ENCODE results near the gene BOC.

DNA sequence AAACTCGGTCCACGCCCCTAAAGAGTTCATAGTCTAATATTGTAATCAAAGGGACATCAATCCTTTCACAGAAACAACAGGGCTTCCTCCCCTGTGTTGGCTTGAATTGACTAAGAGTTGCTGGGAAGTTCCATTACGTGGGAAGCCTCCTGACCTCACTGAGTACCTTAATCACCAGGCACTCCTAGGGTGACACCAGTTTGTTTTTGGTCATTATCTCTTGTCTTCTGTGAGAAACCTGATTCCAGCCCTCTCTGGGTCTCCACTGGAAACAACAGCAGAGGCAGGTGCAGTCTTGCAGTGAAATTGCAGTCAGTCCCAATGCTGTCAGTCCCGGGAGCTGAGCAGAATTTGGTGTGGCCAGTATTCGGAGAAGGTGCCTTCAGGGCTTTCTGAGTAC lies 55.4 kb downstream of the BOC start:
- TF ChIP-seq, protein P1, sequence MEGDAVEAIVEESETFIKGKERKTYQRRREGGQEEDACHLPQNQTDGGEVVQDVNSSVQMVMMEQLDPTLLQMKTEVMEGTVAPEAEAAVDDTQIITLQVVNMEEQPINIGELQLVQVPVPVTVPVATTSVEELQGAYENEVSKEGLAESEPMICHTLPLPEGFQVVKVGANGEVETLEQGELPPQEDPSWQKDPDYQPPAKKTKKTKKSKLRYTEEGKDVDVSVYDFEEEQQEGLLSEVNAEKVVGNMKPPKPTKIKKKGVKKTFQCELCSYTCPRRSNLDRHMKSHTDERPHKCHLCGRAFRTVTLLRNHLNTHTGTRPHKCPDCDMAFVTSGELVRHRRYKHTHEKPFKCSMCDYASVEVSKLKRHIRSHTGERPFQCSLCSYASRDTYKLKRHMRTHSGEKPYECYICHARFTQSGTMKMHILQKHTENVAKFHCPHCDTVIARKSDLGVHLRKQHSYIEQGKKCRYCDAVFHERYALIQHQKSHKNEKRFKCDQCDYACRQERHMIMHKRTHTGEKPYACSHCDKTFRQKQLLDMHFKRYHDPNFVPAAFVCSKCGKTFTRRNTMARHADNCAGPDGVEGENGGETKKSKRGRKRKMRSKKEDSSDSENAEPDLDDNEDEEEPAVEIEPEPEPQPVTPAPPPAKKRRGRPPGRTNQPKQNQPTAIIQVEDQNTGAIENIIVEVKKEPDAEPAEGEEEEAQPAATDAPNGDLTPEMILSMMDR (conservative IDR thresholded peaks at IDR 0.05; ENCODE audit: low read depth in 2 of 2): no peak
- TF ChIP-seq POLR2AphosphoS5 (IDR thresholded peaks at IDR 0.05; ENCODE audit: low read depth) (no peak), ZNF114 (CRISPR knock-in tag; IDR thresholded peaks at IDR 0.05) (no peak), EZH2phosphoT487 (IDR thresholded peaks at IDR 0.05; ENCODE audit: unreplicated experiment) (no peak), EZH2 (IDR thresholded peaks at IDR 0.05; ENCODE audit: low read depth, unreplicated experiment) (no peak), JUNB (IDR thresholded peaks at IDR 0.05; ENCODE audit: unreplicated experiment) (no peak), CREB1 (CRISPR knock-in tag; IDR thresholded peaks at IDR 0.05; ENCODE audit: low read depth) (no peak), ZNF331 (CRISPR knock-in tag; IDR thresholded peaks at IDR 0.05; ENCODE audit: low read depth) (no peak), ETS1 (IDR thresholded peaks at IDR 0.05) (no peak)
- TF ChIP-seq, protein P2, sequence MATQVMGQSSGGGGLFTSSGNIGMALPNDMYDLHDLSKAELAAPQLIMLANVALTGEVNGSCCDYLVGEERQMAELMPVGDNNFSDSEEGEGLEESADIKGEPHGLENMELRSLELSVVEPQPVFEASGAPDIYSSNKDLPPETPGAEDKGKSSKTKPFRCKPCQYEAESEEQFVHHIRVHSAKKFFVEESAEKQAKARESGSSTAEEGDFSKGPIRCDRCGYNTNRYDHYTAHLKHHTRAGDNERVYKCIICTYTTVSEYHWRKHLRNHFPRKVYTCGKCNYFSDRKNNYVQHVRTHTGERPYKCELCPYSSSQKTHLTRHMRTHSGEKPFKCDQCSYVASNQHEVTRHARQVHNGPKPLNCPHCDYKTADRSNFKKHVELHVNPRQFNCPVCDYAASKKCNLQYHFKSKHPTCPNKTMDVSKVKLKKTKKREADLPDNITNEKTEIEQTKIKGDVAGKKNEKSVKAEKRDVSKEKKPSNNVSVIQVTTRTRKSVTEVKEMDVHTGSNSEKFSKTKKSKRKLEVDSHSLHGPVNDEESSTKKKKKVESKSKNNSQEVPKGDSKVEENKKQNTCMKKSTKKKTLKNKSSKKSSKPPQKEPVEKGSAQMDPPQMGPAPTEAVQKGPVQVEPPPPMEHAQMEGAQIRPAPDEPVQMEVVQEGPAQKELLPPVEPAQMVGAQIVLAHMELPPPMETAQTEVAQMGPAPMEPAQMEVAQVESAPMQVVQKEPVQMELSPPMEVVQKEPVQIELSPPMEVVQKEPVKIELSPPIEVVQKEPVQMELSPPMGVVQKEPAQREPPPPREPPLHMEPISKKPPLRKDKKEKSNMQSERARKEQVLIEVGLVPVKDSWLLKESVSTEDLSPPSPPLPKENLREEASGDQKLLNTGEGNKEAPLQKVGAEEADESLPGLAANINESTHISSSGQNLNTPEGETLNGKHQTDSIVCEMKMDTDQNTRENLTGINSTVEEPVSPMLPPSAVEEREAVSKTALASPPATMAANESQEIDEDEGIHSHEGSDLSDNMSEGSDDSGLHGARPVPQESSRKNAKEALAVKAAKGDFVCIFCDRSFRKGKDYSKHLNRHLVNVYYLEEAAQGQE (IDR thresholded peaks at IDR 0.05; ENCODE audit: unreplicated experiment): no peak
- TF ChIP-seq, protein P3, sequence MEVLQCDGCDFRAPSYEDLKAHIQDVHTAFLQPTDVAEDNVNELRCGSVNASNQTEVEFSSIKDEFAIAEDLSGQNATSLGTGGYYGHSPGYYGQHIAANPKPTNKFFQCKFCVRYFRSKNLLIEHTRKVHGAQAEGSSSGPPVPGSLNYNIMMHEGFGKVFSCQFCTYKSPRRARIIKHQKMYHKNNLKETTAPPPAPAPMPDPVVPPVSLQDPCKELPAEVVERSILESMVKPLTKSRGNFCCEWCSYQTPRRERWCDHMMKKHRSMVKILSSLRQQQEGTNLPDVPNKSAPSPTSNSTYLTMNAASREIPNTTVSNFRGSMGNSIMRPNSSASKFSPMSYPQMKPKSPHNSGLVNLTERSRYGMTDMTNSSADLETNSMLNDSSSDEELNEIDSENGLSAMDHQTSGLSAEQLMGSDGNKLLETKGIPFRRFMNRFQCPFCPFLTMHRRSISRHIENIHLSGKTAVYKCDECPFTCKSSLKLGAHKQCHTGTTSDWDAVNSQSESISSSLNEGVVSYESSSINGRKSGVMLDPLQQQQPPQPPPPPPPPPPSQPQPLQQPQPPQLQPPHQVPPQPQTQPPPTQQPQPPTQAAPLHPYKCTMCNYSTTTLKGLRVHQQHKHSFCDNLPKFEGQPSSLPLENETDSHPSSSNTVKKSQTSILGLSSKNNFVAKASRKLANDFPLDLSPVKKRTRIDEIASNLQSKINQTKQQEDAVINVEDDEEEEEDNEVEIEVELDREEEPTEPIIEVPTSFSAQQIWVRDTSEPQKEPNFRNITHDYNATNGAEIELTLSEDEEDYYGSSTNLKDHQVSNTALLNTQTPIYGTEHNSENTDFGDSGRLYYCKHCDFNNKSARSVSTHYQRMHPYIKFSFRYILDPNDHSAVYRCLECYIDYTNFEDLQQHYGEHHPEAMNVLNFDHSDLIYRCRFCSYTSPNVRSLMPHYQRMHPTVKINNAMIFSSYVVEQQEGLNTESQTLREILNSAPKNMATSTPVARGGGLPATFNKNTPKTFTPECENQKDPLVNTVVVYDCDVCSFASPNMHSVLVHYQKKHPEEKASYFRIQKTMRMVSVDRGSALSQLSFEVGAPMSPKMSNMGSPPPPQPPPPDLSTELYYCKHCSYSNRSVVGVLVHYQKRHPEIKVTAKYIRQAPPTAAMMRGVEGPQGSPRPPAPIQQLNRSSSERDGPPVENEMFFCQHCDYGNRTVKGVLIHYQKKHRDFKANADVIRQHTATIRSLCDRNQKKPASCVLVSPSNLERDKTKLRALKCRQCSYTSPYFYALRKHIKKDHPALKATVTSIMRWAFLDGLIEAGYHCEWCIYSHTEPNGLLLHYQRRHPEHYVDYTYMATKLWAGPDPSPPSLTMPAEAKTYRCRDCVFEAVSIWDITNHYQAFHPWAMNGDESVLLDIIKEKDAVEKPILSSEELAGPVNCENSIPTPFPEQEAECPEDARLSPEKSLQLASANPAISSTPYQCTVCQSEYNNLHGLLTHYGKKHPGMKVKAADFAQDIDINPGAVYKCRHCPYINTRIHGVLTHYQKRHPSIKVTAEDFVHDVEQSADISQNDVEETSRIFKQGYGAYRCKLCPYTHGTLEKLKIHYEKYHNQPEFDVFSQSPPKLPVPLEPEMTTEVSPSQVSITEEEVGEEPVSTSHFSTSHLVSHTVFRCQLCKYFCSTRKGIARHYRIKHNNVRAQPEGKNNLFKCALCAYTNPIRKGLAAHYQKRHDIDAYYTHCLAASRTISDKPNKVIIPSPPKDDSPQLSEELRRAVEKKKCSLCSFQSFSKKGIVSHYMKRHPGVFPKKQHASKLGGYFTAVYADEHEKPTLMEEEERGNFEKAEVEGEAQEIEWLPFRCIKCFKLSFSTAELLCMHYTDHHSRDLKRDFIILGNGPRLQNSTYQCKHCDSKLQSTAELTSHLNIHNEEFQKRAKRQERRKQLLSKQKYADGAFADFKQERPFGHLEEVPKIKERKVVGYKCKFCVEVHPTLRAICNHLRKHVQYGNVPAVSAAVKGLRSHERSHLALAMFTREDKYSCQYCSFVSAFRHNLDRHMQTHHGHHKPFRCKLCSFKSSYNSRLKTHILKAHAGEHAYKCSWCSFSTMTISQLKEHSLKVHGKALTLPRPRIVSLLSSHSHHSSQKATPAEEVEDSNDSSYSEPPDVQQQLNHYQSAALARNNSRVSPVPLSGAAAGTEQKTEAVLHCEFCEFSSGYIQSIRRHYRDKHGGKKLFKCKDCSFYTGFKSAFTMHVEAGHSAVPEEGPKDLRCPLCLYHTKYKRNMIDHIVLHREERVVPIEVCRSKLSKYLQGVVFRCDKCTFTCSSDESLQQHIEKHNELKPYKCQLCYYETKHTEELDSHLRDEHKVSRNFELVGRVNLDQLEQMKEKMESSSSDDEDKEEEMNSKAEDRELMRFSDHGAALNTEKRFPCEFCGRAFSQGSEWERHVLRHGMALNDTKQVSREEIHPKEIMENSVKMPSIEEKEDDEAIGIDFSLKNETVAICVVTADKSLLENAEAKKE (CRISPR knock-in tag; IDR thresholded peaks at IDR 0.05): no peak
